Esophagus muscularis mucosa (tissue), 3 donors: Measurements from ENCODE around the gene CEL.

ENCODE experiments used
- POLR2A ChIP-seq: fragments of 450-650 bp; IDR thresholded peaks from one replicate; pipeline ENCODE4 v1.6.1; 2017; ENCODE audit warnings: antibody characterized with exemption, moderate library complexity, mild to moderate bottlenecking, low read depth
- TF ChIP-seq, protein P1 (sequence below), 3 experiments: fragments of 200-600 bp in 2 of 3; fragments of 450-650 bp in 1 of 3; sonication (generic) in 2 of 3; IDR thresholded peaks; one replicate each; pipeline ENCODE4 v1.5.1; 2017 to 2019; ENCODE audit warnings: antibody characterized with exemption in 3 of 3, mild to moderate bottlenecking in 2 of 3, moderate library complexity in 1 of 3

GRCh38 chr9:133102190-133103021 lies 40.6 kb downstream of the CEL start:
- TF ChIP-seq, protein P1, sequence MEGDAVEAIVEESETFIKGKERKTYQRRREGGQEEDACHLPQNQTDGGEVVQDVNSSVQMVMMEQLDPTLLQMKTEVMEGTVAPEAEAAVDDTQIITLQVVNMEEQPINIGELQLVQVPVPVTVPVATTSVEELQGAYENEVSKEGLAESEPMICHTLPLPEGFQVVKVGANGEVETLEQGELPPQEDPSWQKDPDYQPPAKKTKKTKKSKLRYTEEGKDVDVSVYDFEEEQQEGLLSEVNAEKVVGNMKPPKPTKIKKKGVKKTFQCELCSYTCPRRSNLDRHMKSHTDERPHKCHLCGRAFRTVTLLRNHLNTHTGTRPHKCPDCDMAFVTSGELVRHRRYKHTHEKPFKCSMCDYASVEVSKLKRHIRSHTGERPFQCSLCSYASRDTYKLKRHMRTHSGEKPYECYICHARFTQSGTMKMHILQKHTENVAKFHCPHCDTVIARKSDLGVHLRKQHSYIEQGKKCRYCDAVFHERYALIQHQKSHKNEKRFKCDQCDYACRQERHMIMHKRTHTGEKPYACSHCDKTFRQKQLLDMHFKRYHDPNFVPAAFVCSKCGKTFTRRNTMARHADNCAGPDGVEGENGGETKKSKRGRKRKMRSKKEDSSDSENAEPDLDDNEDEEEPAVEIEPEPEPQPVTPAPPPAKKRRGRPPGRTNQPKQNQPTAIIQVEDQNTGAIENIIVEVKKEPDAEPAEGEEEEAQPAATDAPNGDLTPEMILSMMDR (IDR thresholded peaks at IDR 0.05) = no peak
- TF ChIP-seq POLR2A = no peak
